HepG2 (cell line): ENCODE measurements around the gene PAFAH1B2. TPM values are rescaled to one million over a fixed set of nuclear protein-coding genes. Genes with fewer than 3 reads are reported as not detected.

Source experiments
- CREB3 ChIP-seq: sonication (generic); formaldehyde crosslinking; IDR thresholded peaks from 2 replicates; pipeline ENCODE4 v1.5.0; 2020; ENCODE audit warnings: missing genetic modification reagents
- FOXO4 ChIP-seq: sonication (generic); formaldehyde crosslinking; conservative IDR thresholded peaks from 2 replicates; pipeline ENCODE4 v1.8.1; 2023; ENCODE audit warnings: missing genetic modification reagents
- KDM1A ChIP-seq: IDR thresholded peaks from 2 replicates; pipeline ENCODE4 v1.6.1; 2016; ENCODE audit warnings: missing compliant biosample characterization
- MYC ChIP-seq: sonication (generic); formaldehyde crosslinking; IDR thresholded peaks from 2 replicates; pipeline ENCODE4 v1.9.0; 2021; ENCODE audit warnings: missing genetic modification reagents, borderline replicate concordance
- NONO ChIP-seq, 2 experiments: fragments of 450-650 bp in 1 of 2; sonication (generic) in 1 of 2; formaldehyde crosslinking in 1 of 2; IDR thresholded peaks in 1 of 2; conservative IDR thresholded peaks in 1 of 2; 2 replicates each; pipeline versions ENCODE4 v1.6.1 to v1.8.0; 2017 to 2022; ENCODE audit warnings: mild to moderate bottlenecking in 1 of 2, missing genetic modification reagents in 1 of 2, moderate library complexity in 1 of 2
- RAD21 ChIP-seq: fragments of 450-650 bp; formaldehyde crosslinking; IDR thresholded peaks from 2 replicates; pipeline ENCODE4 v1.5.0; 2020; ENCODE audit warnings: mild to moderate bottlenecking
- SKIL ChIP-seq: sonication (generic); formaldehyde crosslinking; IDR thresholded peaks from 2 replicates; pipeline ENCODE4 v1.8.0; 2022; ENCODE audit warnings: missing genetic modification reagents, mild to moderate bottlenecking, moderate library complexity, borderline replicate concordance
- ZNF274 ChIP-seq: sonication (generic); formaldehyde crosslinking; IDR thresholded peaks from 2 replicates; pipeline ENCODE4 v1.5.1; 2020; ENCODE audit warnings: mild to moderate bottlenecking, missing genetic modification reagents
- ZNF512 ChIP-seq: sonication (generic); formaldehyde crosslinking; IDR thresholded peaks from 2 replicates; pipeline ENCODE4 v1.4.0; 2020; ENCODE audit warnings: mild to moderate bottlenecking, missing genetic modification reagents
- ZSCAN21 ChIP-seq: sonication (generic); formaldehyde crosslinking; IDR thresholded peaks from 2 replicates; pipeline ENCODE4 v1.8.0; 2022; ENCODE audit warnings: mild to moderate bottlenecking, missing genetic modification reagents, moderate library complexity, borderline replicate concordance
- ZSCAN30 ChIP-seq: sonication (generic); formaldehyde crosslinking; IDR thresholded peaks from 2 replicates; pipeline ENCODE4 v1.5.0; 2020; ENCODE audit warnings: mild to moderate bottlenecking, missing genetic modification reagents
- polyA plus RNA-seq, 8 experiments: library from polyadenylated mRNA; depleted of rRNA in 3 of 8; stranded (reverse) in 7 of 8; unstranded in 1 of 8; fragments of >200 nt; fragmentation: Illumina TruSeq in 4 of 8; extraction: Trizol in 4 of 8; gene quantifications; 2 replicates each; pipeline versions ENCODE4 v1.2.1 to v1.2.3, GENCODE V29; 2011 to 2016; ENCODE audit warnings: low read depth in 4 of 8, missing spikeins in 1 of 8, mixed read lengths in 1 of 8; ENCODE audit not compliant: insufficient read depth in 1 of 8
- total RNA-seq, 5 experiments: library from RNA; depleted of rRNA; stranded (reverse); fragments of >200 nt; fragmentation: Illumina TruSeq; extraction: Trizol; gene quantifications; 2 replicates each; pipeline ENCODE4 v1.2.3, GENCODE V29; 2016; ENCODE audit warnings: low read depth in 1 of 5
- TF ChIP-seq, protein P1 (sequence below): sonication (generic); formaldehyde crosslinking; IDR thresholded peaks from 2 replicates; pipeline ENCODE4 v1.5.0; 2020; ENCODE audit warnings: mild to moderate bottlenecking, missing genetic modification reagents, moderate library complexity
- TF ChIP-seq, protein P2 (sequence below): sonication (generic); formaldehyde crosslinking; IDR thresholded peaks from 2 replicates; pipeline ENCODE4 v1.5.0; 2020; ENCODE audit warnings: mild to moderate bottlenecking, low read depth, missing genetic modification reagents, borderline replicate concordance

The PAFAH1B2 gene
- total and polyA plus RNA-seq, 2 of the 13 experiments (the other 11 are each of a cell fraction or from before 2014, with no cell fraction given) = 28.8 to 104 TPM

DNA sequence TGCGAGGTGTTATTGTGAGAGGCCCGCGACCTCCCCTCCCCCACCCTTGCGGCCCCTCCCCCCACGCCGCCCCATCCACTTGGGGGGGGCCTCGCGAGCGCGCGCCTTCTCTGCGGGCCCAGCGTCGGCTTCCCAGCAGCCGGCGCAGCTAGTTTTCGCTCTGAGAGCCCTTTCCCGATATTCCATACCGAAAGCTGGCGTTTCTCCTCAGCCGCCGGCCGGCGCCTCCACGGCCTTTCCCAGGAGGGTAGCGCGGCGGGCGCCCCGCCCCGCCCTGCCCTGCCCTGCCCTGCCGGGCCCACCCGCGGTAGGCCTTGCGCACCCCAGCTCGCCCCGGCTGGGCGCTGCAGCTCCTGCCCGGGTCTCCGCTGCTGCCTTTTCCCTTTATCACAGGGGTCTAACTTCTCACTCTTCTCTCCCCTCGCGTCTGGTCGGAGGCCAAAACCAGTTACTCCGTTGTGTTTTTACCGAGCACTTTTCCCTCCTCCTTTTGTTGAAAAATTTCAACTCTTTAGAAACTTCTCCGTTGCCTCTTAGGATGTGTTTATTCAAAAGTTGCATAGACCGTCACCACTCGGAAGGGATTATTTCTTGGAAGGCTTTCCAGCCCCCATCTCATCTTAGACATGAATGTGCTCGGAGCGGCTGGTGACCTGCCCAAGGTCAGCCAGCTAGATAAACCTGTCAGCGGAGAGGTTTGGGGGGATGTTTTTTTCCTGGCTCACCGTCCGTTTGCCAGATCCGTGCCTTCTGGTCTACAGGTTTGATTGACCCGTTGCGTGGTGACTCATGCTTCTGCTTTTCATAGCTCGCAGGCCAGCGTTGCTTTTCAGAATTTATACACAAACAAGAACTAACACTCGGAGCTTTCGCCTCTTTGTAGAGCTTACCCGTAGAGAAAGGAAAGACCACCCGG lies 648 bp downstream of the PAFAH1B2 start (continued):
- TF ChIP-seq ZSCAN30 (CRISPR knock-in tag) (0 out of 2 replicates have a peak, but pooled peaks have one; percentile 56), NONO (IDR thresholded peaks at IDR 0.05) (no peak), NONO (CRISPR knock-in tag; conservative IDR thresholded peaks at IDR 0.05) (no peak; the same call in 1 of the 2 replicates), KDM1A (CRISPR knock-in tag) (no peak), ZNF512 (CRISPR knock-in tag) (no peak), ZSCAN21 (CRISPR knock-in tag) (no peak), RAD21 (CRISPR knock-in tag) (no peak), CREB3 (CRISPR knock-in tag) (no peak), MYC (CRISPR knock-in tag) (no peak), ZNF274 (no peak), SKIL (CRISPR knock-in tag) (no peak), FOXO4 (CRISPR knock-in tag) (no peak)
- TF ChIP-seq, protein P1, sequence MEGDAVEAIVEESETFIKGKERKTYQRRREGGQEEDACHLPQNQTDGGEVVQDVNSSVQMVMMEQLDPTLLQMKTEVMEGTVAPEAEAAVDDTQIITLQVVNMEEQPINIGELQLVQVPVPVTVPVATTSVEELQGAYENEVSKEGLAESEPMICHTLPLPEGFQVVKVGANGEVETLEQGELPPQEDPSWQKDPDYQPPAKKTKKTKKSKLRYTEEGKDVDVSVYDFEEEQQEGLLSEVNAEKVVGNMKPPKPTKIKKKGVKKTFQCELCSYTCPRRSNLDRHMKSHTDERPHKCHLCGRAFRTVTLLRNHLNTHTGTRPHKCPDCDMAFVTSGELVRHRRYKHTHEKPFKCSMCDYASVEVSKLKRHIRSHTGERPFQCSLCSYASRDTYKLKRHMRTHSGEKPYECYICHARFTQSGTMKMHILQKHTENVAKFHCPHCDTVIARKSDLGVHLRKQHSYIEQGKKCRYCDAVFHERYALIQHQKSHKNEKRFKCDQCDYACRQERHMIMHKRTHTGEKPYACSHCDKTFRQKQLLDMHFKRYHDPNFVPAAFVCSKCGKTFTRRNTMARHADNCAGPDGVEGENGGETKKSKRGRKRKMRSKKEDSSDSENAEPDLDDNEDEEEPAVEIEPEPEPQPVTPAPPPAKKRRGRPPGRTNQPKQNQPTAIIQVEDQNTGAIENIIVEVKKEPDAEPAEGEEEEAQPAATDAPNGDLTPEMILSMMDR (CRISPR knock-in tag) = no peak; the same call in 1 of the 2 replicates
- TF ChIP-seq, protein P2, sequence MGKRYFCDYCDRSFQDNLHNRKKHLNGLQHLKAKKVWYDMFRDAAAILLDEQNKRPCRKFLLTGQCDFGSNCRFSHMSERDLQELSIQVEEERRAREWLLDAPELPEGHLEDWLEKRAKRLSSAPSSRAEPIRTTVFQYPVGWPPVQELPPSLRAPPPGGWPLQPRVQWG (CRISPR knock-in tag) = no peak
- TF ChIP-seq, all 625 proteins: peak for 53
